GM21576 (cell line): ENCODE results near the gene FFAR4.
"Not testable (repeated sequence)": the region's sequence is repeated elsewhere in the genome, so short reads cannot be mapped to it uniquely, and the experiment has no call there.

ENCODE experiments used
- ATAC-seq: cut with Tn5 transposase; IDR thresholded peaks from one replicate; pipeline ENCODE4 v1.9.1; 2021; ENCODE audit warnings: mild to moderate bottlenecking, moderate library complexity; ENCODE audit not compliant: unreplicated experiment

Gene FFAR4

GRCh38 chr10:93566435-93567276 lies at the start of gene FFAR4:
FFAR4 (plus strand) TSS chr10:93566665; CDS start chr10:93566721, 56 bp downstream.
- no peak for ATAC-seq

- ATAC-seq: no peak
Measured at GRCh38 chr10:93518531-93518930, 47.9 kb upstream of the FFAR4 start.

- ATAC-seq: no peak
Measured at GRCh38 chr10:93535293-93535692, 31.2 kb upstream of the FFAR4 start.

GRCh38 chr10:93540871-93541270 lies 25.6 kb upstream of the FFAR4 start:
- not testable (repeated sequence) for ATAC-seq

GRCh38 chr10:93541402-93542357 lies 24.8 kb upstream of the FFAR4 start:
- no peak for ATAC-seq

- ATAC-seq: no peak
Measured at GRCh38 chr10:93542358-93542791, 24.1 kb upstream of the FFAR4 start.

GRCh38 chr10:93546995-93547394 lies 19.5 kb upstream of the FFAR4 start:
- not testable (repeated sequence) for ATAC-seq

GRCh38 chr10:93547522-93547921 lies 18.9 kb upstream of the FFAR4 start:
- ATAC-seq: no peak

- no peak for ATAC-seq
Measured at GRCh38 chr10:93548376-93549071, 17.9 kb upstream of the FFAR4 start.

- no peak for ATAC-seq
Measured at GRCh38 chr10:93550606-93551005, 15.9 kb upstream of the FFAR4 start.

GRCh38 chr10:93552780-93553179 lies 13.7 kb upstream of the FFAR4 start:
- no peak for ATAC-seq

- no peak for ATAC-seq
Measured at GRCh38 chr10:93553482-93554315, 12.8 kb upstream of the FFAR4 start.

GRCh38 chr10:93554316-93554663 lies 12.2 kb upstream of the FFAR4 start:
- no peak for ATAC-seq

- ATAC-seq: no peak
Measured at GRCh38 chr10:93554760-93555432, 11.6 kb upstream of the FFAR4 start.

- no peak for ATAC-seq
Measured at GRCh38 chr10:93559490-93559889, 7.0 kb upstream of the FFAR4 start.

GRCh38 chr10:93560541-93560940 lies 5.9 kb upstream of the FFAR4 start:
- no peak for ATAC-seq

- no peak for ATAC-seq
Measured at GRCh38 chr10:93565446-93565845, 1.0 kb upstream of the FFAR4 start.

- no peak for ATAC-seq
Measured at GRCh38 chr10:93567277-93568104, 1.0 kb downstream of the FFAR4 start.

- no peak for ATAC-seq
Measured at GRCh38 chr10:93568105-93568390, 1.6 kb downstream of the FFAR4 start.
